GM19240 (cell line): Measurements from ENCODE around the gene EMX2.

Experiments
- DNase-seq: peaks from one replicate; pipeline ENCODE4 v3.0.0; 2011; ENCODE audit warnings: low spot score; ENCODE audit not compliant: insufficient read length

EMX2 gene

GRCh38 chr10:117544004-117544701 lies 1.6 kb downstream of the EMX2 start:
- DNase-seq: no peak

- no peak for DNase-seq
Observed at GRCh38 chr10:117544711-117545140, 2.2 kb downstream of the EMX2 start.

- DNase-seq: no peak
Observed at GRCh38 chr10:117545141-117546019, 2.8 kb downstream of the EMX2 start.

- DNase-seq: no peak
Observed at GRCh38 chr10:117546020-117546580, 3.6 kb downstream of the EMX2 start.

- no peak for DNase-seq
Observed at GRCh38 chr10:117546581-117547015, 4.1 kb downstream of the EMX2 start.

GRCh38 chr10:117547016-117547715 lies 4.6 kb downstream of the EMX2 start:
- no peak for DNase-seq

GRCh38 chr10:117547716-117548668 lies 5.4 kb downstream of the EMX2 start:
- DNase-seq: no peak

GRCh38 chr10:117549100-117549585 lies 6.6 kb downstream of the EMX2 start:
- DNase-seq: no peak

GRCh38 chr10:117550076-117550475 lies 7.5 kb downstream of the EMX2 start:
- no peak for DNase-seq

GRCh38 chr10:117550599-117551329 lies 8.2 kb downstream of the EMX2 start:
- no peak for DNase-seq

GRCh38 chr10:117551330-117552155 lies 9.0 kb downstream of the EMX2 start:
- DNase-seq: no peak

GRCh38 chr10:117552156-117552631 lies 9.6 kb downstream of the EMX2 start:
- no peak for DNase-seq

- DNase-seq: no peak
Observed at GRCh38 chr10:117552701-117553141, 10.2 kb downstream of the EMX2 start.

GRCh38 chr10:117553142-117553814 lies 10.7 kb downstream of the EMX2 start:
- DNase-seq: no peak

GRCh38 chr10:117553815-117554172 lies 11.2 kb downstream of the EMX2 start:
- no peak for DNase-seq

GRCh38 chr10:117554241-117554814 lies 11.8 kb downstream of the EMX2 start:
- no peak for DNase-seq

GRCh38 chr10:117555017-117555416 lies 12.5 kb downstream of the EMX2 start:
- DNase-seq: no peak

GRCh38 chr10:117555863-117556262 lies 13.3 kb downstream of the EMX2 start:
- no peak for DNase-seq
